HEK293 (cell line): ENCODE results near the gene MMP24.

Source experiments
- CTCF ChIA-PET: fragments of 350-600 bp; formaldehyde crosslinking; extraction: SDS; loops from one replicate; lab custom pipeline; 2021; ENCODE audit warnings: antibody characterized with exemption; lab: Yijun Ruan, JAX
- POLR2A ChIA-PET: fragments of 300-600 bp; formaldehyde crosslinking; extraction: SDS; loops from one replicate; lab custom pipeline; 2020; ENCODE audit warnings: antibody characterized with exemption, inconsistent platforms; lab: Yijun Ruan, JAX
- H3K27ac ChIP-seq: fragments of 200-500 bp; sonication (Bioruptor generic); 2 replicates; pipeline ENCODE4 v1.5.1; 2014; ENCODE audit warnings: low read depth, low read length, control low read depth, inconsistent platforms; ENCODE audit errors: extremely low read depth
- H3K36me3 ChIP-seq, 2 experiments: fragments of 200-500 bp in 1 of 2; sonication (Bioruptor generic) in 1 of 2; 1 replicate in 1 of 2; 2 replicates in 1 of 2; pipeline ENCODE4 v1.5.1; 2014 to 2017; ENCODE audit warnings: inconsistent platforms in 2 of 2, low read length in 2 of 2; ENCODE audit not compliant: control insufficient read depth in 2 of 2, insufficient read depth in 1 of 2
- H3K4me1 ChIP-seq: fragments of 200-500 bp; sonication (Bioruptor generic); 2 replicates; pipeline ENCODE4 v1.5.1; 2014; ENCODE audit warnings: mild to moderate bottlenecking, low read length, inconsistent platforms; ENCODE audit not compliant: control insufficient read depth, insufficient read depth
- H3K4me3 ChIP-seq: 2 replicates; pipeline ENCODE4 v1.5.1; 2011; ENCODE audit warnings: low read depth, mild to moderate bottlenecking, control low read depth, low read length, moderate library complexity
- H3K9me3 ChIP-seq: fragments of 200-500 bp; sonication (Bioruptor generic); 2 replicates; pipeline ENCODE4 v1.5.1; 2014; ENCODE audit warnings: low read depth, low read length, inconsistent platforms; ENCODE audit not compliant: control insufficient read depth, insufficient read depth
- BCL6B ChIP-seq: fragments of 450-650 bp; formaldehyde crosslinking; IDR thresholded peaks from 2 replicates; pipeline ENCODE4 v1.5.1; 2017; ENCODE audit warnings: missing biosample characterization, missing genetic modification characterization
- HIC1 ChIP-seq: fragments of 450-650 bp; formaldehyde crosslinking; IDR thresholded peaks from 2 replicates; pipeline ENCODE4 v1.5.1; 2016; ENCODE audit warnings: missing biosample characterization, missing genetic modification characterization
- PATZ1 ChIP-seq: fragments of 450-650 bp; formaldehyde crosslinking; IDR thresholded peaks from 2 replicates; pipeline ENCODE4 v1.5.1; 2016; ENCODE audit warnings: missing biosample characterization, missing genetic modification characterization
- PRDM1 ChIP-seq: fragments of 450-650 bp; formaldehyde crosslinking; IDR thresholded peaks from 2 replicates; pipeline ENCODE4; 2016; ENCODE audit warnings: missing biosample characterization, missing genetic modification characterization
- YY2 ChIP-seq: fragments of 450-650 bp; formaldehyde crosslinking; IDR thresholded peaks from 2 replicates; pipeline ENCODE4 v1.5.1; 2016; ENCODE audit warnings: missing biosample characterization, missing genetic modification characterization
- ZBTB17 ChIP-seq: fragments of 450-650 bp; formaldehyde crosslinking; IDR thresholded peaks from 2 replicates; pipeline ENCODE4 v1.5.1; 2016; ENCODE audit warnings: missing biosample characterization, missing genetic modification characterization
- ZBTB44 ChIP-seq: fragments of 450-650 bp; IDR thresholded peaks from 2 replicates; pipeline ENCODE4 v1.5.1; 2018; ENCODE audit warnings: missing biosample characterization, mild to moderate bottlenecking, missing genetic modification characterization
- ZNF155 ChIP-seq: fragments of 450-650 bp; formaldehyde crosslinking; IDR thresholded peaks from 2 replicates; pipeline ENCODE4 v1.5.1; 2016; ENCODE audit warnings: missing biosample characterization, missing genetic modification characterization
- ZNF585B ChIP-seq: fragments of 450-650 bp; formaldehyde crosslinking; IDR thresholded peaks from 2 replicates; pipeline ENCODE4 v1.5.1; 2016; ENCODE audit warnings: missing biosample characterization, missing genetic modification characterization

Gene MMP24

GRCh38 chr20:35326021-35326739 is 99.7 kb downstream of the MMP24 start:
- no peaks in the 10 kb centered on the region for H3K9me3 ChIP-seq
- no peak overlapping the region for H3K4me3 ChIP-seq
- H3K27ac ChIP-seq = no peak overlapping the region
- H3K4me1 ChIP-seq = no peaks in the 10 kb centered on the region; the same call in 1 of the 2 replicates
- no peaks in the 10 kb centered on the region for H3K36me3 ChIP-seq
- POLR2A ChIA-PET = no interaction called here
- CTCF ChIA-PET = interaction anchor here (0.6 to 9.6 kb wide), 3 partner anchors 18 to 85 kb away, joined by 3 to 236 read pairs (median 3); no protein-coding TSS in a partner anchor
- TF ChIP-seq ZBTB17 (tag by site-specific recombination) (peak; percentile 47; the same call in 1 of the 2 replicates), YY2 (tag by site-specific recombination) (no peak), BCL6B (tag by site-specific recombination) (no peak), ZBTB44 (tag by site-specific recombination) (peak; percentile 82), ZNF155 (no peak), HIC1 (peak; percentile 40; the same call in 1 of the 2 replicates), PATZ1 (no peak), ZNF585B (tag by site-specific recombination) (no peak), PRDM1 (tag by site-specific recombination) (peak; percentile 77)
